ENCODE data around the gene SMAD9. TPM values are rescaled to one million over a fixed set of nuclear protein-coding genes. Genes with fewer than 3 reads are reported as not detected.

Gene SMAD9
- total and polyA plus RNA-seq, 8 donors = 0.32 to 1.6 (median 1.0) TPM

- no peaks in the 10 kb centered on the region for H3K4me1 ChIP-seq
- 66 to 79% methylated on average over 5 of the region's 5 CpGs for WGBS, 2 donors
- no peak overlapping the region for H3K27ac ChIP-seq
- FAIRE-seq = no peak
- no peaks in the 10 kb centered on the region for H3K36me3 ChIP-seq
- intact Hi-C loops (cut with DNase I) = no loop called here
- no peak for DNase-seq
- no peak for TF ChIP-seq CTCF (IDR thresholded peaks at IDR 0.05)
- no peaks in the 10 kb centered on the region for H3K9me3 ChIP-seq
- no peaks in the 10 kb centered on the region for H3K27me3 ChIP-seq
- ATAC-seq = no peak
- no peak overlapping the region for H3K4me3 ChIP-seq
These were observed 54.8 kb downstream of the SMAD9 start for GRCh38 chr13:36865265-36865664.

- ATAC-seq = no peak
- DNase-seq = no peak
- Histone ChIP-seq H3K27ac (no peak overlapping the region), H3K4me1 (no peaks in the 10 kb centered on the region), H3K36me3 (no peaks in the 10 kb centered on the region), H3K27me3 (no peaks in the 10 kb centered on the region), H3K9me3 (no peaks in the 10 kb centered on the region), H3K4me3 (no peak overlapping the region)
- 70 to 79% methylated on average over 7 of the region's 7 CpGs for WGBS, 2 donors
- no peak for TF ChIP-seq CTCF (IDR thresholded peaks at IDR 0.05)
- intact Hi-C loops (cut with DNase I) = no loop called here
- no peak for FAIRE-seq
These were observed 57.3 kb downstream of the SMAD9 start for GRCh38 chr13:36862722-36863121.

GRCh38 chr13:36862002-36862685 is 57.9 kb downstream of the SMAD9 start:
- Histone ChIP-seq H3K27me3 (no peaks in the 10 kb centered on the region), H3K4me3 (no peak overlapping the region), H3K9me3 (no peaks in the 10 kb centered on the region), H3K36me3 (no peaks in the 10 kb centered on the region), H3K4me1 (no peaks in the 10 kb centered on the region), H3K27ac (no peak overlapping the region)
- TF ChIP-seq CTCF (IDR thresholded peaks at IDR 0.05) = no peak
- intact Hi-C loops (cut with DNase I) = no loop called here
- ATAC-seq = no peak
- no peak for DNase-seq
- WGBS, 2 donors = 67 to 72% methylated on average over 6 of the region's 6 CpGs
- no peak for FAIRE-seq

- Histone ChIP-seq H3K9me3 (no peaks in the 10 kb centered on the region), H3K4me1 (no peaks in the 10 kb centered on the region), H3K27ac (no peak overlapping the region), H3K36me3 (no peaks in the 10 kb centered on the region), H3K27me3 (no peaks in the 10 kb centered on the region), H3K4me3 (no peak overlapping the region)
- WGBS, 2 donors = 65 to 79% methylated on average over 4 of the region's 4 CpGs
- DNase-seq (no peak), ATAC-seq (no peak), FAIRE-seq (no peak)
- TF ChIP-seq CTCF (IDR thresholded peaks at IDR 0.05) = no peak
- intact Hi-C loops (cut with DNase I) = no loop called here
These were observed 60.8 kb downstream of the SMAD9 start for GRCh38 chr13:36859259-36859658.

- Histone ChIP-seq H3K4me3 (no peak overlapping the region), H3K9me3 (no peaks in the 10 kb centered on the region), H3K27ac (no peak overlapping the region), H3K27me3 (no peaks in the 10 kb centered on the region), H3K4me1 (no peaks in the 10 kb centered on the region), H3K36me3 (no peaks in the 10 kb centered on the region)
- WGBS, 2 donors = 14 to 18% methylated on average over 3 of the region's 3 CpGs
- peak in 3 of 4 donors; percentile 77 to 79 (median 77) for ATAC-seq
- TF ChIP-seq CTCF (IDR thresholded peaks at IDR 0.05) = peak; percentile 5 to 23 (median 14)
- FAIRE-seq = no peak
- intact Hi-C loops (cut with DNase I) = no loop called here
- DNase-seq = no peak
These were observed 61.7 kb downstream of the SMAD9 start for GRCh38 chr13:36858290-36858689.
